ENCODE results near the gene RNF141. TPM values are rescaled to one million over a fixed set of nuclear protein-coding genes. Genes with fewer than 3 reads are reported as not detected.

RNF141 gene
- total and polyA plus RNA-seq, 2 donors (not counting 3 experiments of a cell fraction or from before 2014, with no cell fraction given), result 9.4 to 32.4 TPM

- no peak overlapping the region for H3K4me3 ChIP-seq (replicated peaks in 1 of 3; ENCODE audit: insufficient read depth in 1 of 3, low read depth in 1 of 3, low read length in 3 of 3)
- H3K4me1 ChIP-seq (ENCODE audit: control insufficient read depth, extremely low read depth, insufficient read depth, low read length), result peaks cover 38% of the 10 kb centered on the region
- H4K20me1 ChIP-seq (replicated peaks; ENCODE audit: control insufficient read depth, extremely low read depth, insufficient read depth, low read length), result no peaks in the 10 kb centered on the region
- no peaks in the 10 kb centered on the region for H3K79me2 ChIP-seq (ENCODE audit: control insufficient read depth, insufficient read depth, low read length)
- intact Hi-C loops (cut with micrococcal nuclease) (loop anchor here (1.0 kb wide), 1 partner anchor 8 kb away; no protein-coding TSS in a partner anchor), dilution Hi-C loops (cut with MboI; ENCODE audit: extremely low pct_ligation_motif_present, low sequenced_read_pairs) (no loop called here)
- POLR2A ChIA-PET, result no interaction called here
- H3K4me2 ChIP-seq (ENCODE audit: insufficient read depth, low read length), result peak overlapping the region; percentile 3
- DNase-seq (ENCODE audit: low read depth, low spot score), result peak; percentile 71
- peak; percentile 75 for FAIRE-seq
- TF ChIP-seq MYC (IDR thresholded peaks at IDR 0.05; ENCODE audit: low read depth, low read length), result no peak
- no peak for TF ChIP-seq EZH2 (IDR thresholded peaks at IDR 0.05; ENCODE audit: borderline replicate concordance, low read depth, low read length, severe bottlenecking)
- TF ChIP-seq GATA2 (IDR thresholded peaks at IDR 0.05; ENCODE audit: insufficient read depth, insufficient read length, low read depth, low read length), result no peak
- peak; percentile 77 for TF ChIP-seq FOS (IDR thresholded peaks at IDR 0.05; ENCODE audit: borderline replicate concordance, insufficient read depth, low read length)
- peak; percentile 16 for TF ChIP-seq JUN (IDR thresholded peaks at IDR 0.05; ENCODE audit: borderline replicate concordance, insufficient read depth, insufficient read length, low read depth)
- peak; percentile 32 for TF ChIP-seq POLR2AphosphoS5 (IDR thresholded peaks at IDR 0.05; ENCODE audit: insufficient read depth, low read depth, low read length)
- BruUV-seq (replicated peaks), result no TSS peak
- H2AFZ ChIP-seq (ENCODE audit: low read depth, low read length), result peak overlapping the region; percentile 55
- CTCF ChIA-PET, result interaction anchor here (0.9 to 2.8 kb wide), 6 partner anchors 11 to 73 kb away, joined by 3 to 14 read pairs (median 4); partner anchors contain the start of genes LYVE1 and RNF141
- H3K27me3 ChIP-seq (ENCODE audit: control insufficient read depth in 2 of 2, insufficient read depth in 2 of 2, low read length in 2 of 2), result no peaks in the 10 kb centered on the region
- H3K36me3 ChIP-seq (ENCODE audit: control insufficient read depth in 2 of 2, extremely low read depth in 1 of 2, insufficient read depth in 2 of 2, low read length in 2 of 2), result no peaks in the 10 kb centered on the region
- H3K9me3 ChIP-seq (replicated peaks; ENCODE audit: control insufficient read depth, insufficient read depth, low read length), result no peaks in the 10 kb centered on the region
- H3K27ac ChIP-seq (ENCODE audit: insufficient read depth, low read depth, low read length), result peak overlapping the region; percentile 65
- H3K9me1 ChIP-seq (replicated peaks; ENCODE audit: control insufficient read depth, extremely low read depth, insufficient read depth, low read length), result no peaks in the 10 kb centered on the region
- H3K9ac ChIP-seq (replicated peaks; ENCODE audit: extremely low read depth, insufficient read depth, low read length), result no peak overlapping the region
Observed at GRCh38 chr11:10581481-10582019, 40.6 kb upstream of the RNF141 start.

GRCh38 chr11:10580623-10581022 lies 39.6 kb upstream of the RNF141 start:
- no TSS peak for BruUV-seq (replicated peaks)
- TF ChIP-seq POLR2A (IDR thresholded peaks at IDR 0.05; ENCODE audit: low read depth, low read length), result no peak
- peak; percentile 69 for TF ChIP-seq JUN (IDR thresholded peaks at IDR 0.05; ENCODE audit: borderline replicate concordance, insufficient read depth, insufficient read length, low read depth)
- TF ChIP-seq MYC (IDR thresholded peaks at IDR 0.05; ENCODE audit: low read depth, low read length), result no peak
- no peak for TF ChIP-seq CTCF (IDR thresholded peaks at IDR 0.05; ENCODE audit: extremely low read depth in 1 of 2, insufficient read depth in 1 of 2, low read depth in 1 of 2, low read length in 2 of 2)
- peak; percentile 42 for TF ChIP-seq POLR2AphosphoS5 (IDR thresholded peaks at IDR 0.05; ENCODE audit: insufficient read depth, low read depth, low read length)
- no peak for TF ChIP-seq EZH2 (IDR thresholded peaks at IDR 0.05; ENCODE audit: borderline replicate concordance, low read depth, low read length, severe bottlenecking)
- peak; percentile 71 for TF ChIP-seq FOS (IDR thresholded peaks at IDR 0.05; ENCODE audit: borderline replicate concordance, insufficient read depth, low read length)
- TF ChIP-seq MAX (IDR thresholded peaks at IDR 0.05; ENCODE audit: insufficient read depth, insufficient read length), result peak; percentile 59
- no peak for TF ChIP-seq GATA2 (IDR thresholded peaks at IDR 0.05; ENCODE audit: insufficient read depth, insufficient read length, low read depth, low read length)
- FAIRE-seq (peak; percentile 80), DNase-seq (ENCODE audit: low read depth, low spot score) (peak; percentile 89)
- Histone ChIP-seq H3K9ac (replicated peaks; ENCODE audit: extremely low read depth, insufficient read depth, low read length) (no peak overlapping the region), H3K27ac (ENCODE audit: insufficient read depth, low read depth, low read length) (peak overlapping the region; percentile 65), H4K20me1 (replicated peaks; ENCODE audit: control insufficient read depth, extremely low read depth, insufficient read depth, low read length) (no peaks in the 10 kb centered on the region), H3K4me2 (ENCODE audit: insufficient read depth, low read length) (peak overlapping the region; percentile 8), H3K9me3 (replicated peaks; ENCODE audit: control insufficient read depth, insufficient read depth, low read length) (no peaks in the 10 kb centered on the region), H3K4me1 (ENCODE audit: control insufficient read depth, extremely low read depth, insufficient read depth, low read length) (peaks cover 38% of the 10 kb centered on the region), H3K9me1 (replicated peaks; ENCODE audit: control insufficient read depth, extremely low read depth, insufficient read depth, low read length) (no peaks in the 10 kb centered on the region), H3K79me2 (ENCODE audit: control insufficient read depth, insufficient read depth, low read length) (no peaks in the 10 kb centered on the region), H3K4me3 (replicated peaks in 1 of 3; ENCODE audit: insufficient read depth in 1 of 3, low read depth in 1 of 3, low read length in 3 of 3) (no peak overlapping the region), H3K36me3 (ENCODE audit: control insufficient read depth in 2 of 2, extremely low read depth in 1 of 2, insufficient read depth in 2 of 2, low read length in 2 of 2) (no peaks in the 10 kb centered on the region), H2AFZ (ENCODE audit: low read depth, low read length) (no peak overlapping the region), H3K27me3 (ENCODE audit: control insufficient read depth in 2 of 2, insufficient read depth in 2 of 2, low read length in 2 of 2) (no peaks in the 10 kb centered on the region)
- dilution Hi-C loops (cut with MboI; ENCODE audit: extremely low pct_ligation_motif_present, low sequenced_read_pairs), result no loop called here
- intact Hi-C loops (cut with micrococcal nuclease), result loop anchor here (1.0 kb wide), 1 partner anchor 7 kb away; no protein-coding TSS in a partner anchor
- ChIA-PET POLR2A (interaction anchor here (1.0 kb wide), 1 partner anchor 12 kb away, joined by 4 read pairs; the partner anchor contains the start of gene LYVE1), CTCF (interaction anchor here (1.1 to 2.8 kb wide), 6 partner anchors 13 to 174 kb away, joined by 3 to 14 read pairs (median 5); partner anchors contain the start of genes LYVE1 and RNF141)
